ENCODE measurements around the gene MGAT5.

MGAT5 gene

DNA sequence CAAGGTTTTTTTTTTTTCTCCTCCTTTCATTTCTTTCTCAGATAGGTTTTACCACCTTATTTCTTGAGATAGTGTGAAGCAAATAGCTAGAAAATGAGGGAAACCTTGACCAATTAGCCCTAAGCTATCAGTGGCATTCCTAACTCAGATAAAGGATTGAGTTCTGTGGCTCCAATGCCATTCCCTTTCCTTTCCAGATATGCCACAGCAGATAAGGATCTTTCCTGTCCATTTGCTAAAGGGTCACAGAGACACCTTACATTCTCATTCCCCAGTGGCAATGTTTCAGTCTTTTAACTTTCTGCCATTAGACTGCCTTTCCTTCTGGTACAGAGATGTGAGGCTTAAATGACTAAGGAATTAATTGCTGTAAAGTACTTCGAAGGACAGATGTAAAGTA is 81.7 kb downstream of the MGAT5 start:
- DNase-seq (ENCODE audit: low spot score), result no peak

DNA sequence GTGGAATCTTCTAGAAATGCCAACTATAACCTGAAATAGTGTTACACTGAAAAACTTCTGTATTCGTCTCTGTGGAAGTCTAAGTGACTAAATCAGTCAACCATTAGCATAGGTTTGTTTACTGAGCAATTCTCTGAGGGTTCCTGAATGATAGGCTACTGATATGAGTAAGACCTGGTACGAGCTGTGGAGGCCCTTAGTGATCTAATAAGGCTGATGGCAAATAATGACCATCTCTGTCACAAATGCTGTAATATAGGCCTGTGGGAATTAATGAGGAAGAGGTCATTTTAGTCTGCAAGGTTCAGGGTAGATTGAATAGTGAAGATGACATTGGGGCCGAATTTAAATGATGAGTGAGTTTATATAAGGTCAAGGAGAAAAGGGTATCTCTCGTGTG is 82.5 kb downstream of the MGAT5 start:
- no peak for DNase-seq (ENCODE audit: low spot score)

GRCh38 chr2:134336921-134337320 is 83.0 kb downstream of the MGAT5 start:
- no peak for DNase-seq (ENCODE audit: low spot score)

DNA sequence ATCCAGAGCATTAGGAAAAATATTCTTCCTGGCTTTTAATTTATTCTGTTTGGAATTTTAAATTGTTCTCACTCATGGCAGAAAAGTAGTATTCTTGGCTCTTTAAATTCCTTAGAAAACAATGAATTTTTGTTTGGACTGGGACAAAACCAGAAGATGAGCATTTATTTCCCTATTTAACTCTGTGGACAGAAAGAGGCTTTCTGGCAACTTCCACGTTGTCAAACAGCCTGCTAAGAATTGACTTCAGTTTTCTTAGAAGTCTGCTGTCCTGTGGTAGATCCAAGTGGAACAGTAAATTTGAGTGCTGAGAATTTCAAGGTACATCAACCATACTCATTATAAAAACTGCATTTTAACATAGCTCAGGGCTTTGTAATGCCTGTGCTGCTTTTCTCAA is 83.8 kb downstream of the MGAT5 start:
- DNase-seq (ENCODE audit: low spot score), result no peak

DNA sequence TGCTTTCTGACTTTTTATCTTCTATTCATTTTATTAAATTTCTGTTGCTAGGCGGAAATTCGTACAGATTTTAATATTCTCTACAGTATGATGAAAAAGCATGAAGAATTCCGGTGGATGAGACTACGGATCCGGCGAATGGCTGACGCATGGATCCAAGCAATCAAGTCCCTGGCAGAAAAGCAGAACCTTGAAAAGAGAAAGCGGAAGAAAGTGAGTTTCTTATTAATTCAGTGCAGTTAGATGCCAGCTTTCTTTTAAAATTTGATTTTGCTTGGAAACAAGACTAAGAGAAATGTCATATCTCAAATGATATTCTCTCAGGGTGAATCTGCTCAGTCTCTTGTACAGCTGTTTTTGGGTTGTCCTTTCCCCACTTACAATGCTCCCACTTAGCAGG is 84.3 kb downstream of the MGAT5 start:
- no peak for DNase-seq (ENCODE audit: low spot score)

DNA sequence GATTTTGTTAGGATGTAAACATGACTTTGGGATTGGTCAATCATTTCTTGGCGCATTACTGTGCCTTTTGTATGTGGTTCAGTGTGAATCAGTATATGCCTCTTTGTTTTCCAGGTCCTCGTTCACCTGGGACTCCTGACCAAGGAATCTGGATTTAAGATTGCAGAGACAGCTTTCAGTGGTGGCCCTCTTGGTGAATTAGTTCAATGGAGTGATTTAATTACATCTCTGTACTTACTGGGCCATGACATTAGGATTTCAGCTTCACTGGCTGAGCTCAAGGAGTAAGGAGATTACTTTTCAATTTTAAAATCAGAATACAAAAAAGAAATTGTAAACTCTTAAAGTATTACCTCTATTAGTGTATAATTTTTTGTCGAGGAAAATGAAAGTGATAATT is 87.6 kb downstream of the MGAT5 start:
- no peak for DNase-seq (ENCODE audit: low spot score)

DNA sequence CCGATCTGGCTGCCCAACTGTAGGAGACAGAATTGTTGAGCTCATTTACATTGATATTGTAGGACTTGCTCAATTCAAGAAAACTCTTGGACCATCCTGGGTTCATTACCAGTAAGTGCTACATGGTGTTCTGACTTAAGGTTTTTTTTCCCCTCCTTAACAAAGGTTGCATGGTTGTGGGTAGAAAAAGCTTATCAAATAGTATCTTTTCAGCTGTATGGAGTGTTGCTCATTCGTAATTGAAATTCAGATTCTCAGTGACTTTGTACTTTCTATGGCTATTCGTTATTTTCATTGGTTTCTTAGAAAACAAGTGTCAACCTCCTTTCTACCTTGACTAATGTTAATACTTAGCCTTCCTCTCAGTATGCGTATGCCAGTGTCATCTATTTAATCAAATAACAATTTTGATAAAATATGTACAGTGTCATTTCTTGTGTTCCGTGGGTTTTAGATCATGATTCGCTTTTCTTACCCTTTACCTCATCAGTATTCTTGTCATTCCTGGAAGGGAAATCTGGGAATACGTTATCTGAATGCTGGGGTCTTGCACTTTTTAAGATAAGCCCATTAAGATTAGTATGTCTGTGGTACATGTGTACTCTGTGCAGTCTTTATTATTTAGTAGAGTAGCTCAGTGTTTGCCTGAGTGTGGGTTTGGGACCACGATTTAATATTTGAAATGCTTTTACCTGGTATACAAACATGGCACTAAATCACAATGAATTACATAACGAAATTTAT is 91.3 kb downstream of the MGAT5 start:
- DNase-seq (ENCODE audit: low spot score), result no peak

- DNase-seq (ENCODE audit: low spot score), result no peak
Observed at GRCh38 chr2:134346141-134346540, 92.3 kb downstream of the MGAT5 start.

GRCh38 chr2:134347756-134348155 is 93.9 kb downstream of the MGAT5 start:
- DNase-seq (ENCODE audit: low spot score), result no peak

DNA sequence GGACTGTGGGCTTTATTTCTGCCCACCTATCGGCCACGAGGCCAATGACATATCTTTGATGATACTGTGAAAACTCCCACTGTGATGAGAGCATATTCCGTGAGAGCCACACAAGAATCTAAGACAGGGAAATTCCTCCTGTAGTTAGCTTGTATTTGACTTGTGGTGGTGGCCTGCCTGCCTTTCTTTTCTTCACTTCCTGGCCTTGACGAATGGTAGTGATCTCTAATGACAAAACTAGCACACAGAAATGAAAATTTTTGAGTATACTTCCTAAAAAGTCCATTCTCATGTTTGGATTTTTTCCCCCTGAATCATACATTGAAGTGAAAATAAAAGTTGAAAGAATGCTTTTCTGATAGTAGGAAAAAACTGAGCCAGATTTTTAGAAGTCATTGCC is 94.4 kb downstream of the MGAT5 start:
- no peak for DNase-seq (ENCODE audit: low spot score)

- no peak for DNase-seq (ENCODE audit: low spot score)
Observed at GRCh38 chr2:134348760-134349159, 94.9 kb downstream of the MGAT5 start.

GRCh38 chr2:134351016-134351415 is 97.1 kb downstream of the MGAT5 start:
- DNase-seq (ENCODE audit: low spot score), result no peak

DNA sequence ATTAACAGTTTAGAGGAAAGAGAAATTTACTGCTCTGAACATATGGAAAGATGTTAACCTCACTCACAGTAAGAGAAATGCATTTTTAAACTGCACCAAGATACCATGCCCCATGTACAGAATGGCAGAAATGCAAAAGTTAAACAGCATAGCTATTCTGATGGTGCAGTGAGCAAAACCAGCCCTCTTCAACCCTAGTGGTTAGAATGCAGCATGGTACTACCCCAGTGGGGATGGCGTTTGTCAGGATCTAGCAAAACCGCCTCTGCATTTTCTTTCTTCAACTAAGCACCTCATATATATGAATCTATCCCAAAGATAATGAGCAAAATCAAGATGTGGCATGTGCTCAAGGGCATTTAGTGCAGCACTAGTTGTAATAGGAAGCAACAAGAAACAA is 98.0 kb downstream of the MGAT5 start:
- DNase-seq (ENCODE audit: low spot score), result no peak

GRCh38 chr2:134352844-134353243 is 99.0 kb downstream of the MGAT5 start:
- DNase-seq (ENCODE audit: low spot score), result no peak

DNA sequence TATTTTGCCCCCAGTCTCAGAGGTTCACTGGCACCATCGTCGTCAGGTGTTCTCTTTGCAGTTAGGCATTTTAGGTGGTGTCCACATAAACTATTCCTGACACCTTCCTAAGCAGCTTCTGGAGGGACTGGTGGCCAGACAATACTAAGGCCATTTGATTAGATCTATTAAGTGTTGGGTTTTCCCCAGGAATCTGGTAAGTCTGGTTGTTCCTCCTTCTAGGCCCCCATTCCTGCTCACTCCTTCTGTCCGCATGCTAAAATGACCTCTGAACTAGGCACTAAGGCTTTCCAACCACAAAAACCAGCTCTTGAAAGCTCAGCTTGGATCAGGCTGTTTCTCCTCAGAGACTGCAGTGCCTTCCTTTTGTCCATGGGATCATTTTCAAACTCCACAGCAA is 100.7 kb downstream of the MGAT5 start:
- DNase-seq (ENCODE audit: low spot score), result no peak

GRCh38 chr2:134357814-134358213 is 103.9 kb downstream of the MGAT5 start:
- no peak for DNase-seq (ENCODE audit: low spot score)

- DNase-seq (ENCODE audit: low spot score), result no peak
Observed at GRCh38 chr2:134359367-134360081, 105.7 kb downstream of the MGAT5 start.

DNA sequence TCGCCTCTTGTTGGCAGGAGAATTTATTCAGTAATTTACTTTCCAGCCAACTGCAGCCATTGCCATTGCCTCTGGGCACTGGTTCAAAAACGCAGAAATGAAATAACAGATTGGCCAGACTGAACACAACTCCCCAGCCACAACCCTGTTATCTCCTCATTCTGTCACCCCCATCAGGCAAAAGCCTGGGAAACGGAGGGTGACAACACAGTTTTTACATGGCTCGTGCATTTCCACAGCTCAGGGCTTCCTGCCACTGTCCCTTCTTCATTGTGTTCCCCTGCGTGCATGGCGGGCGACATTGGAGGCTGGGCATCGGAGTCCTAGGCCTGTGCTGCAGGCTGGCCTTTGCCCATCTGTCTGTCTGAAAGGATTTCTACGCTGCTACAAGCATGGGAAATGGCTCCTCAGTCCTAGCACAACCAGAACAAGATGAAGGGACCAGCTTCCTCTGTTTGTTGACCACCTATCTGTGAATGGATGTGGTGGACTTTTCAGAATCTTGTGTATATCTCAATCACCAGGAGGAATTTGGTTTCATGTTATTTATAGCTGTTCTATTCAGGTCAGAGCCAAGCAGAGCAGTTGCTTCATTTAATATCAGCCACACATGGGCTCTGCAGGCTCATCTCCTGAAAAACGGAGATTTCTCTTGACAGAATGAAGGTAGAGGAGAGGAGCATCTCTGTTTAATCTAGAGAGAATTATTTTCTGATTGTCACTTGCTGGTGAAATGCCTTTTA is 107.0 kb downstream of the MGAT5 start:
- peak; percentile 69 for DNase-seq (ENCODE audit: low spot score)

DNA sequence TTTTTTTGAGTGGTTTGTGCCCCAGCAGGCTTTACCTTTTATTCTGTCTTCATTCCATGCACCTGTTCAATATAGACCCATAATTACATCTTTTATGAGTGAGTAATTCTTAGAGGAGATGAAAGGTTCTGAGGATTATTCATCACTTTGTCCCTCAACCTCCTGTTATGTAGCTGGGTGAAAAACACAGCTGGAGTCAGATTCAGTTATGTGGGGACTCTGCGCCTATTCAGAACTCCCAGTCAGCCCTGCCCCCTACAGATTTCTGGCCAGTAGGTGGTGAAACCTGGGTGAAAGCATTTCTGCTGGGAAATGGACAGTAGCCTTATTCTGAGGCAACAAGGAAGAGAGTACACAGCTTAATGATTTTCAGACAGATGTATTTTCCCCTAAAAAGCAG is 107.8 kb downstream of the MGAT5 start:
- DNase-seq (ENCODE audit: low spot score), result no peak

DNA sequence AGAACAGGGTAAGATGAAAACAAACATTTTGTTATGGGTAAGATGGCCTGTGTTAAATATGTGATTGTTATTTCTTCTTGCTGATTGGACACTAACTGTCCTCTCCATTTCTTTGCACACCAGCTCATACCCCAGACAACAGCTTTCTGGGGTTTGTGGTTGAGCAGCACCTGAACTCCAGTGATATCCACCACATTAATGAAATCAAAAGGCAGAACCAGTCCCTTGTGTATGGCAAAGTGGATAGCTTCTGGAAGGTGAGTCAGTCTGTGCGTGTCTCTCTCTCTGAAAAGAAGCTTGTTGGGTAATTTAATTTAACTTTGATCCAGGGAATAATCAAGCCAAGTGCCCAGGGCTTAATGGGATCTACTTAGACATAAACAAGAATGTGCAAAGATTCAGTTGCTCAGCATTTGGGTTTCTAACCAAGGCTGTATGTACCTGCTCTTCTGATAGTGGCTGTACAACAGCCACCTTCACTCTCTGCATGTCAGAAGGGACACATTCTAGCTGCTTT is 108.3 kb downstream of the MGAT5 start:
- no peak for DNase-seq (ENCODE audit: low spot score)

- DNase-seq (ENCODE audit: low spot score), result no peak
Observed at GRCh38 chr2:134362740-134363139, 108.9 kb downstream of the MGAT5 start.

- no peak for DNase-seq (ENCODE audit: low spot score)
Observed at GRCh38 chr2:134365356-134365755, 111.5 kb downstream of the MGAT5 start.

DNA sequence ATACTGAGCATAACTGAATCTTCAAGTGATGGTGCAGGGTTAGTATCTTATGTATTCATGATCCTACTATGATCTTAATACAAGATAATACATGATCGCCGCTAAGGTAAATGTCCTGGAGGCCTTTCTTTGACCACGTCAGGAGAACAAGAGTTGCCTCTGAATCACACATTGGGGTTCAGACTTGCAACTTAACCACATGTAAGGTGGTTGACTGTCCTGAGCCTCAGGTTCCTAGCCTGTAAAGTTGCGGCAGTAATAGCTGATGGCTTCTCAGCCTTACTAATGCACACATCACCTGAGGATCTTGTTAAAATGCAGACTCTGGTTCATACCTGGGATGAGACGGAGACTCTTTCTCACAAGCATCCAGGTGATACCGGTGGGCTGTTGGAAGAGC is 112.5 kb downstream of the MGAT5 start:
- DNase-seq (ENCODE audit: low spot score), result no peak
